Gastroesophageal sphincter (tissue), 4 donors: ENCODE measurements around the gene CMSS1. TPM values are rescaled to one million over a fixed set of nuclear protein-coding genes. Genes with fewer than 3 reads are reported as not detected.

Source experiments
- ATAC-seq: fragments of 150-250 bp; one replicate; pipeline ENCODE4 v1.9.1; 2016; ENCODE audit warnings: mild to moderate bottlenecking, moderate library complexity
- H3K27ac ChIP-seq, 4 donors: fragments of 200-600 bp; sonication (generic) in 3 of 4; 1 replicate in 3 of 4; 2 replicates in 1 of 4; pipeline ENCODE4 v1.5.1; 2016 to 2019
- H3K27me3 ChIP-seq: fragments of 200-600 bp; sonication (generic); one replicate; pipeline ENCODE4 v1.5.1; 2019
- H3K36me3 ChIP-seq, 2 donors: fragments of 200-600 bp; sonication (generic); one replicate each; pipeline ENCODE4 v1.5.1; 2019; ENCODE audit warnings: control low read depth in 1 of 2
- H3K4me1 ChIP-seq, 3 donors: fragments of 200-600 bp; sonication (generic); 1 replicate in 2 of 3; 2 replicates in 1 of 3; pipeline ENCODE4 v1.5.1; 2016 to 2019; ENCODE audit warnings: control low read depth in 2 of 3
- H3K4me3 ChIP-seq, 2 donors: fragments of 200-600 bp; sonication (generic); one replicate each; pipeline ENCODE4 v1.5.1; 2019; ENCODE audit warnings: mild to moderate bottlenecking in 1 of 2, moderate library complexity in 1 of 2
- H3K9me3 ChIP-seq, 3 donors: fragments of 200-600 bp; sonication (generic); one replicate each; pipeline ENCODE4 v1.5.1; 2017 to 2019; ENCODE audit warnings: control low read depth in 2 of 3
- EP300 ChIP-seq: sonication (generic); formaldehyde crosslinking; IDR thresholded peaks from one replicate; pipeline ENCODE4 v1.6.1; 2017; ENCODE audit warnings: antibody characterized with exemption, mild to moderate bottlenecking
- POLR2A ChIP-seq, 2 donors: fragments of 450-650 bp; IDR thresholded peaks; one replicate each; pipeline ENCODE4 v1.6.1; 2017; ENCODE audit warnings: antibody characterized with exemption in 2 of 2, mild to moderate bottlenecking in 2 of 2, moderate library complexity in 1 of 2
- POLR2AphosphoS5 ChIP-seq: sonication (generic); formaldehyde crosslinking; IDR thresholded peaks from one replicate; pipeline ENCODE4 v1.6.1; 2017; ENCODE audit warnings: antibody characterized with exemption
- WGBS, 2 donors: methylation state at CpG; one replicate each; pipeline ENCODE4 v1.1.5; 2018; ENCODE audit warnings: low coverage in 1 of 2; 5-methylcytosine and 5-hydroxymethylcytosine counted together
- total RNA-seq, 4 donors: library from RNA; depleted of rRNA; stranded (reverse); fragments of >200 nt; gene quantifications; one replicate each; pipeline ENCODE4 v1.1.0, GENCODE V29; 2016
- TF ChIP-seq, protein P1 (sequence below), 4 experiments: fragments of 200-600 bp in 2 of 4; fragments of 450-650 bp in 2 of 4; sonication (generic) in 1 of 4; IDR thresholded peaks; one replicate each; pipeline ENCODE4 v1.5.1; 2017 to 2019; ENCODE audit warnings: antibody characterized with exemption in 4 of 4, mild to moderate bottlenecking in 2 of 4, moderate library complexity in 2 of 4

CMSS1 gene
- total RNA-seq, 4 donors from 2014 or later: 15.2 to 20.8 (median 16.6) TPM

DNA sequence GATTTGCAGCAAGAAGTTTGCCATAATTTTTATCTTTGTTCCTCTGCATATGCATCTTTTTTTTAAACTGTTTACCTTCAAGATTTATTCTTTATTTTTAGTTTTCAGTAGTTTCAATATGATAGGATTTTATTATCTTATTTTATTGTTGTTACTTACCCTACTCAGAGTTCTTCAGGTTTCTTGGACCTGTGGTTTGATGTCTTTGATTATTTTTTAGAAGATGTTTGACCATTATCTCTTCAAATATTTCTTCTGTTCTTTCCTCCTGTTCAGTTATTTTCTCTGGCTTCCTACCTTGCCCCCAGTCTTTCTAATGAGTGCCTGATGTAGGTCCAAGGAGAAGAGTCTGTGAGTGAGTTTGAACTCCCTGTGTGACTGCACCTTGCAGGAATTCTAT is 158.9 kb downstream of the CMSS1 start:
- no peak overlapping the region for H3K27ac ChIP-seq
- H3K9me3 ChIP-seq: no peaks in the 10 kb centered on the region
- H3K4me1 ChIP-seq: peaks cover 0 to 35% (median 2%) of the 10 kb centered on the region in 3 donors
- H3K4me3 ChIP-seq: no peak overlapping the region
- no peak for TF ChIP-seq POLR2A (IDR thresholded peaks at IDR 0.05)
- no peaks in the 10 kb centered on the region for H3K36me3 ChIP-seq
- ATAC-seq: no peak
- H3K27me3 ChIP-seq: no peaks in the 10 kb centered on the region

DNA sequence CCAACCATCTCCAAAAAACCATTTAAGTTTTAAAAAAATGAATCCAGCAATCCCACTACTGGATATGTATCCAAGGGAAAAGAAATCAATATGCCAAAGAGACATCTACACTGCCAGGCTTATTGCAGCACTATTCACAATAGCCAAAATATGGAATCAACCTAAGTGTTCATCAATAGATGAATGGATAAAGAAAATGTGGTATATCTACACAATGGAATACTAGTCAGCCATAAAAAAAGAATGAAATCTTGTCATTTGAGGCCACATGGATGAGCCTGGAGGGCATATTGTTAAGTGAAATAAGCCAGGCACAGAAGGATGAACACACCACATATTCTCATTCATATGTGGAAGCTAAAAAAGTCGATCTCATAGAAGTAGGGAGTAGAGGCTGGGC is 160.6 kb downstream of the CMSS1 start:
- H3K27ac ChIP-seq: no peak overlapping the region
- no peak for ATAC-seq
- H3K4me3 ChIP-seq: no peak overlapping the region
- no peaks in the 10 kb centered on the region for H3K9me3 ChIP-seq
- WGBS, 2 donors: 100% methylated on average over 1 of the region's 1 CpG
- TF ChIP-seq EP300 (no peak), POLR2AphosphoS5 (no peak), POLR2A (IDR thresholded peaks at IDR 0.05) (no peak)
- TF ChIP-seq, protein P1, sequence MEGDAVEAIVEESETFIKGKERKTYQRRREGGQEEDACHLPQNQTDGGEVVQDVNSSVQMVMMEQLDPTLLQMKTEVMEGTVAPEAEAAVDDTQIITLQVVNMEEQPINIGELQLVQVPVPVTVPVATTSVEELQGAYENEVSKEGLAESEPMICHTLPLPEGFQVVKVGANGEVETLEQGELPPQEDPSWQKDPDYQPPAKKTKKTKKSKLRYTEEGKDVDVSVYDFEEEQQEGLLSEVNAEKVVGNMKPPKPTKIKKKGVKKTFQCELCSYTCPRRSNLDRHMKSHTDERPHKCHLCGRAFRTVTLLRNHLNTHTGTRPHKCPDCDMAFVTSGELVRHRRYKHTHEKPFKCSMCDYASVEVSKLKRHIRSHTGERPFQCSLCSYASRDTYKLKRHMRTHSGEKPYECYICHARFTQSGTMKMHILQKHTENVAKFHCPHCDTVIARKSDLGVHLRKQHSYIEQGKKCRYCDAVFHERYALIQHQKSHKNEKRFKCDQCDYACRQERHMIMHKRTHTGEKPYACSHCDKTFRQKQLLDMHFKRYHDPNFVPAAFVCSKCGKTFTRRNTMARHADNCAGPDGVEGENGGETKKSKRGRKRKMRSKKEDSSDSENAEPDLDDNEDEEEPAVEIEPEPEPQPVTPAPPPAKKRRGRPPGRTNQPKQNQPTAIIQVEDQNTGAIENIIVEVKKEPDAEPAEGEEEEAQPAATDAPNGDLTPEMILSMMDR (IDR thresholded peaks at IDR 0.05): no peak
- H3K4me1 ChIP-seq: peaks cover 0 to 19% (median 2%) of the 10 kb centered on the region in 3 donors
- no peaks in the 10 kb centered on the region for H3K36me3 ChIP-seq
- H3K27me3 ChIP-seq: no peaks in the 10 kb centered on the region

DNA sequence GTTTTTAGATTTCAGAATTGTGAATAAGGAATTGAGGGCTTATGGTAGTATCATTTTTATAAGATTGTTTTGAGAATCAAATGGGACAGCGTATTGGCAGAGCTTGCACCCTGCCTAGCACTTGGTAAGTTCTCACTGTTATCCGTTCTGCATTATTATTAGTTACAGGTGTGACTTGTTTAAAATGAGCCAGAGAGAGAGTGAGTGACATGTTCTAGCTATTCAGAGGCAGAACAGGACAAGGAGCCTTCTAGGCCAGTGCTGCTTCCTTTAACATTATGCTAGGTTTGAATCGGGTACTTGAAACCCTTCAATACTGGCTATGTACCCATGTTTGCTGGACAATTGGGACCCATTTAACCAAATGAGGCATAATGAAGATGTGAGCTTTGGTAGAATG is 162.9 kb downstream of the CMSS1 start:
- no peak for ATAC-seq
- 57 to 86% methylated on average over 2 to 3 of the region's 3 CpGs for WGBS, 2 donors

DNA sequence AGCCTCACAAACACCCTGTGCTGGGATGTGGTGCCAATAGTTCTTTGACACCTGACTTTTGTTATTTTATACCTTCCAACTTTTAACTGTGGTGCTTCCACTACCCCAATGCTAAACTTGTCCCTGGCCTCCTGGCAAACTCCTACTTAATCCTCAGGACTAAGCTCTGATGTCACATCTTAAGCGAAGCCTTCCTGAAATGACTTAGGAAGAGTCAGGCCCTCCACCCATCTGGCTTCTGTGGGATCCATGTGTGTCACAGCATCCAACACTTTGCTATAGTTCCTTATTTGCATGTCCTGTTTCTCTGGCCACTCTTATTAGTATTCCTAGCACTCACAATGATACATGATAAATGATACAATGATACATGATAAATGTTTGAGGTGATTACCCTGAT is 163.5 kb downstream of the CMSS1 start:
- WGBS, 2 donors: 100% methylated on average over 1 of the region's 1 CpG; no CpG with 5 or more reads in 1 of the 2 donors
- TF ChIP-seq POLR2AphosphoS5 (no peak), EP300 (no peak), POLR2A (IDR thresholded peaks at IDR 0.05) (no peak)
- TF ChIP-seq, protein P1 (IDR thresholded peaks at IDR 0.05): no peak
- ATAC-seq: no peak

More for the DNA sequence above, 162.9 kb downstream of the CMSS1 start:
- Histone ChIP-seq H3K9me3 (no peaks in the 10 kb centered on the region), H3K27me3 (no peaks in the 10 kb centered on the region), H3K4me1 (peaks cover 0 to 12% (median 0%) of the 10 kb centered on the region in 3 donors), H3K4me3 (no peak overlapping the region), H3K36me3 (no peaks in the 10 kb centered on the region), H3K27ac (no peak overlapping the region)
- TF ChIP-seq, protein P1 (IDR thresholded peaks at IDR 0.05): no peak

DNA sequence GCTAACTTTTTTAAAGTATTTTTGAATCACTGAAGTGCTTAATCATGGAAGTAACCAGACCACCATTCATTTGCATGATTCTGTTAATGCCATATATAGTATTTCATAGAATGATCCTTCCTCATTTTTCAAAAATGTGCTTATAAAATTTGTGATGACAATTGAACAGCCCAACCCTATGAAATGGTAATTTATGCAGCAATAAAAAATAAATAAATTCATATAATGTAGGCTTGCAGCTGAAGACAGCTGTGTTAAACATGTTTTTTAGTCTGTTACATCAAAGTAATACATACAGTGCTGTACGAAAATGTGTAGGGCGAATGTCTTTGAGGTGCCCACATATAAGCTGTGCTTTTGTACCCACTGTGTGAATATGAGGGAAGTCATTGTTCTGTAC is 165.0 kb downstream of the CMSS1 start:
- no peak for ATAC-seq
- Histone ChIP-seq H3K9me3 (no peaks in the 10 kb centered on the region), H3K4me1 (peaks cover 0 to 12% (median 0%) of the 10 kb centered on the region in 3 donors), H3K4me3 (no peak overlapping the region), H3K27me3 (no peaks in the 10 kb centered on the region), H3K36me3 (no peaks in the 10 kb centered on the region), H3K27ac (no peak overlapping the region)
- 87 to 91% methylated on average over 2 of the region's 2 CpGs for WGBS, 2 donors
- no peak for TF ChIP-seq EP300
- no peak for TF ChIP-seq POLR2A (IDR thresholded peaks at IDR 0.05)
- TF ChIP-seq, protein P1 (IDR thresholded peaks at IDR 0.05): no peak
- TF ChIP-seq POLR2AphosphoS5: no peak

More for the DNA sequence above, 163.5 kb downstream of the CMSS1 start:
- H3K36me3 ChIP-seq: no peaks in the 10 kb centered on the region
- H3K27ac ChIP-seq: no peak overlapping the region
- no peak overlapping the region for H3K4me3 ChIP-seq
- H3K4me1 ChIP-seq: peaks cover 0 to 12% (median 0%) of the 10 kb centered on the region in 3 donors
- H3K27me3 ChIP-seq: no peaks in the 10 kb centered on the region
- H3K9me3 ChIP-seq: no peaks in the 10 kb centered on the region

DNA sequence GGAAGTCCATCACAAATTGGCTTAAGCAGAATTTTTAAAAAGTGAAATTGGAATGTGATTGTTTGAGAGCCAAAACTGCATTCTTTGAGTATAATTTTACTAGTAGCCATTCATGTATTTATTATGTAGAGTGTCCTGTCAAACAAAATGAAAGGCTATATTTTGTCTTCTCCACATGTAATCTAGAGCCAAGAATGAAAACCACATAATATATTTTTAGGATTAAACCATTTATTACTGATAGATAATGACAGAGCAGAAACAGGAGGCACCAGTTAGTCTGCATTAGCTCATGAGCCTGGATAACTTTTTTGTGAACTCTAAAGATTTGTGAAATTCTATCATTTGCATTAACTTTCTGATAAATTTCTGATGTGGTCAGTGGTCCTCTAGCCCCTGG is 166.5 kb downstream of the CMSS1 start:
- ATAC-seq: no peak
- no peaks in the 10 kb centered on the region for H3K9me3 ChIP-seq
- H3K27me3 ChIP-seq: no peaks in the 10 kb centered on the region
- no peak overlapping the region for H3K27ac ChIP-seq
- peaks cover 0 to 12% (median 0%) of the 10 kb centered on the region in 3 donors for H3K4me1 ChIP-seq
- H3K36me3 ChIP-seq: no peaks in the 10 kb centered on the region
- H3K4me3 ChIP-seq: no peak overlapping the region
- TF ChIP-seq POLR2AphosphoS5: no peak
- TF ChIP-seq, protein P1 (IDR thresholded peaks at IDR 0.05): no peak
- no peak for TF ChIP-seq EP300
- no peak for TF ChIP-seq POLR2A (IDR thresholded peaks at IDR 0.05)
